ENCODE measurements around the gene APOBEC3H. TPM values are rescaled to one million over a fixed set of nuclear protein-coding genes. Genes with fewer than 3 reads are reported as not detected.

APOBEC3H gene
- total and polyA plus RNA-seq, 7 donors: 1.5 TPM; not detected in 6

- H3K9me3 ChIP-seq: no peaks in the 10 kb centered on the region
- peak within 1 kb of the TSS; percentile 95 to 99 (median 98) for H3K27ac ChIP-seq
- WGBS, 2 donors: 1% methylated on average over 98 of the region's 98 CpGs
- H3K4me1 ChIP-seq: peaks cover 0 to 54% (median 42%) of the 10 kb centered on the region in 4 donors
- intact Hi-C loops (cut with DNase I): loop anchor here (2.0 to 5.0 kb wide), 3 partner anchors 166 to 380 kb away; partner anchors contain the start of genes CBX6, RPL3 and RPS19BP1
- no peaks in the 10 kb centered on the region for H3K27me3 ChIP-seq
- peak; percentile 98 for DNase-seq
- peak; percentile 88 to 93 for TF ChIP-seq POLR2A (IDR thresholded peaks at IDR 0.05)
- TF ChIP-seq CTCF (IDR thresholded peaks at IDR 0.05): no peak
- TF ChIP-seq POLR2AphosphoS5 (IDR thresholded peaks at IDR 0.05): peak; percentile 97 to 98 (median 98)
- TF ChIP-seq EP300 (IDR thresholded peaks at IDR 0.05): no peak
- H3K4me3 ChIP-seq: peak within 1 kb of the TSS; percentile 75 to 99 (median 98)
- H3K36me3 ChIP-seq: peaks cover 0 to 15% (median 0%) of the 10 kb centered on the region in 4 donors
These were observed 55.6 kb downstream of the APOBEC3H start, which contains the start of gene CBX7 for GRCh38 chr22:39152511-39153219. TSS of gene CBX7 (minus strand) at chr22:39152680. CDS start at chr22:39152444, 236 bp downstream.

GRCh38 chr22:39153220-39153717 is 56.2 kb downstream of the APOBEC3H start:
- peak; percentile 72 for DNase-seq
- H3K27ac ChIP-seq: peak overlapping the region; percentile 92 to 99 (median 96)
- TF ChIP-seq POLR2A (IDR thresholded peaks at IDR 0.05): no peak
- H3K4me3 ChIP-seq: peak overlapping the region; percentile 46 to 99 (median 86)
- peaks cover 0 to 10% (median 0%) of the 10 kb centered on the region in 4 donors for H3K36me3 ChIP-seq
- WGBS, 2 donors: 2 to 5% methylated on average over 43 of the region's 43 CpGs
- H3K4me1 ChIP-seq: peaks cover 0 to 48% (median 36%) of the 10 kb centered on the region in 4 donors
- intact Hi-C loops (cut with DNase I): loop anchor here (2.0 to 5.0 kb wide), 3 partner anchors 166 to 379 kb away; partner anchors contain the start of genes CBX6, RPL3 and RPS19BP1
- no peaks in the 10 kb centered on the region for H3K9me3 ChIP-seq
- no peaks in the 10 kb centered on the region for H3K27me3 ChIP-seq

Small RNA genes lying within 50 kb of the gene (small RNA-seq; reads per million reads assigned to genes)
- 0 reads per million in 3 donors for gene AL022318.2
- 0 reads per million in 3 donors for gene COX5BP7

Other genes starting within 250 kb of the APOBEC3H start
- 10 to 100 TPM; 47.2 to 90.6 (median 59.3) TPM for gene CBX6, start 225.0 kb upstream of the APOBEC3H start, total RNA-seq
- 10 to 100 TPM in 1 of 3 donors, 1 to 10 TPM in 2; 4.2 to 23.8 (median 5.1) TPM for gene CBX6, start 225.0 kb upstream of the APOBEC3H start, polyA plus RNA-seq
- gene APOBEC3A, start 139.6 kb upstream of the APOBEC3H start, total RNA-seq: under 1 TPM in 1 of 4 donors, not detected in 3; 0.36 TPM
- gene APOBEC3A, start 139.6 kb upstream of the APOBEC3H start, polyA plus RNA-seq: 10 to 100 TPM in 1 of 3 donors, 1 to 10 TPM in 1, under 1 TPM in 1; 0.60 to 67.3 (median 9.0) TPM
- gene APOBEC3B, start 114.9 kb upstream of the APOBEC3H start, total RNA-seq: 1 to 10 TPM in 1 of 4 donors, under 1 TPM in 1, not detected in 2; 0.71 to 3.1 TPM
- gene APOBEC3B, start 114.9 kb upstream of the APOBEC3H start, polyA plus RNA-seq: 10 to 100 TPM; 13.5 to 81.6 (median 17.4) TPM
- 10 to 100 TPM; 11.0 to 20.5 (median 15.3) TPM for gene APOBEC3C, start 83.0 kb upstream of the APOBEC3H start, total RNA-seq
- 10 to 100 TPM in 2 of 3 donors, 1 to 10 TPM in 1; 5.3 to 33.6 (median 12.0) TPM for gene APOBEC3C, start 83.0 kb upstream of the APOBEC3H start, polyA plus RNA-seq
- 1 to 10 TPM in 2 of 4 donors, under 1 TPM in 2; 0.66 to 2.1 (median 1.1) TPM for gene APOBEC3D, start 76.1 kb upstream of the APOBEC3H start, total RNA-seq
- gene APOBEC3D, start 76.1 kb upstream of the APOBEC3H start, polyA plus RNA-seq: 10 to 100 TPM in 1 of 3 donors, 1 to 10 TPM in 1, not detected in 1; 2.1 to 10.3 TPM
- 10 to 100 TPM in 1 of 4 donors, 1 to 10 TPM in 3; 3.0 to 10.2 (median 4.9) TPM for gene APOBEC3F, start 56.4 kb upstream of the APOBEC3H start, total RNA-seq
- gene APOBEC3F, start 56.4 kb upstream of the APOBEC3H start, polyA plus RNA-seq: 1 to 10 TPM; 1.2 to 8.1 (median 4.6) TPM
- 10 to 100 TPM; 11.0 to 17.9 (median 11.8) TPM for gene APOBEC3G, start 20.0 kb upstream of the APOBEC3H start, total RNA-seq
- gene APOBEC3G, start 20.0 kb upstream of the APOBEC3H start, polyA plus RNA-seq: 10 to 100 TPM in 1 of 3 donors, 1 to 10 TPM in 2; 3.0 to 21.4 (median 4.6) TPM
- 100 to 1,000 TPM; 108 to 166 (median 125) TPM for gene CBX7, start 55.4 kb downstream of the APOBEC3H start, total RNA-seq
- 10 to 100 TPM; 10.9 to 39.0 (median 36.2) TPM for gene CBX7, start 55.4 kb downstream of the APOBEC3H start, polyA plus RNA-seq
- 1 to 10 TPM; 3.1 to 9.6 (median 7.4) TPM for gene PDGFB, start 147.7 kb downstream of the APOBEC3H start, total RNA-seq
- gene PDGFB, start 147.7 kb downstream of the APOBEC3H start, polyA plus RNA-seq: 1 to 10 TPM; 1.4 to 5.5 (median 2.4) TPM
- 1,000 to 10,000 TPM; 1,532 to 2,212 (median 2,076) TPM for gene RPL3, start 222.4 kb downstream of the APOBEC3H start, total RNA-seq
- 1,000 to 10,000 TPM; 2,602 to 4,917 (median 3,303) TPM for gene RPL3, start 222.4 kb downstream of the APOBEC3H start, polyA plus RNA-seq